Duodenal mucosa (tissue), 2 donors: ENCODE results near the gene KPRP.

ENCODE experiments used
- H3K27ac ChIP-seq: one replicate; pipeline ENCODE4 v1.7.0; 2013; ENCODE audit warnings: low read depth, low read length
- H3K27me3 ChIP-seq, 2 donors: one replicate each; pipeline ENCODE4 v1.7.0; 2013; ENCODE audit warnings: low read length in 2 of 2, control low read depth in 1 of 2; ENCODE audit not compliant: insufficient read depth in 2 of 2, control insufficient read depth in 1 of 2
- H3K36me3 ChIP-seq, 2 donors: one replicate each; pipeline ENCODE4 v1.7.0; 2013; ENCODE audit warnings: low read length in 2 of 2, control low read depth in 1 of 2; ENCODE audit not compliant: insufficient read depth in 2 of 2, control insufficient read depth in 1 of 2
- H3K4me1 ChIP-seq, 2 donors: one replicate each; pipeline ENCODE4 v1.7.0; 2013; ENCODE audit warnings: low read length in 2 of 2, control low read depth in 1 of 2; ENCODE audit not compliant: insufficient read depth in 2 of 2, control insufficient read depth in 1 of 2
- H3K4me3 ChIP-seq, 2 donors: one replicate each; pipeline ENCODE4 v1.7.0; 2013; ENCODE audit warnings: low read length in 2 of 2, low read depth in 1 of 2
- H3K9ac ChIP-seq, 2 donors: one replicate each; pipeline ENCODE4 v1.7.0; 2013; ENCODE audit warnings: low read length in 2 of 2, low read depth in 1 of 2
- H3K9me3 ChIP-seq, 2 donors: one replicate each; pipeline ENCODE4 v1.7.0; 2013; ENCODE audit warnings: low read length in 2 of 2, control low read depth in 1 of 2; ENCODE audit not compliant: control insufficient read depth in 1 of 2

The KPRP gene

GRCh38 chr1:152806576-152806975 lies 48.8 kb downstream of the KPRP start, which contains the start of gene LCE1C:
Gene LCE1C (minus strand): TSS chr1:152806651. CDS start chr1:152805478, 1,173 bp downstream.
- H3K9ac ChIP-seq = no peak within 1 kb of the TSS
- H3K4me3 ChIP-seq = no peak within 1 kb of the TSS
- no peak within 1 kb of the TSS for H3K27ac ChIP-seq
- H3K27me3 ChIP-seq = no peaks in the 10 kb centered on the region
- no peaks in the 10 kb centered on the region for H3K36me3 ChIP-seq
- no peaks in the 10 kb centered on the region for H3K4me1 ChIP-seq
- H3K9me3 ChIP-seq = no peaks in the 10 kb centered on the region

- no peak overlapping the region for H3K9ac ChIP-seq
- no peaks in the 10 kb centered on the region for H3K9me3 ChIP-seq
- H3K27me3 ChIP-seq = no peaks in the 10 kb centered on the region
- no peaks in the 10 kb centered on the region for H3K4me1 ChIP-seq
- H3K27ac ChIP-seq = no peak overlapping the region
- H3K4me3 ChIP-seq = no peak overlapping the region
- no peaks in the 10 kb centered on the region for H3K36me3 ChIP-seq
Measured at GRCh38 chr1:152811050-152811449, 53.2 kb downstream of the KPRP start.
